SK-N-SH (cell line): ENCODE measurements around the gene C1QTNF8. TPM values are rescaled to one million over a fixed set of nuclear protein-coding genes. Genes with fewer than 3 reads are reported as not detected.

Experiments used
- CTCF ChIA-PET: fragments of 300-600, 350-600 bp; formaldehyde crosslinking; extraction: SDS; loops from one replicate; lab custom pipeline; 2021; lab: Yijun Ruan, JAX
- POLR2A ChIA-PET: fragments of 350-600 bp; sonication (Branson Sonifier 250); formaldehyde crosslinking; extraction: SDS; loops from one replicate; lab custom pipeline; 2020; ENCODE audit warnings: antibody characterized with exemption, inconsistent platforms; lab: Yijun Ruan, JAX
- DNase-seq: peaks from one replicate; pipeline ENCODE4 v3.0.0; 2012
- H2AFZ ChIP-seq: fragments of 200-600 bp; sonication (generic); 2 replicates; pipeline ENCODE4 v1.8.1; 2016; ENCODE audit warnings: antibody characterized with exemption, mild to moderate bottlenecking, low read depth
- H3F3A ChIP-seq: fragments of 200-600 bp; sonication (generic); replicated peaks from 2 replicates; pipeline ENCODE3; 2016; ENCODE audit warnings: antibody characterized with exemption, mild to moderate bottlenecking; ENCODE audit not compliant: insufficient read depth
- H3K27ac ChIP-seq, 2 experiments: fragments of 200-500 bp in 1 of 2; fragments of 200-600 bp in 1 of 2; sonication (Bioruptor generic) in 1 of 2; sonication (generic), shearing (Covaris generic) in 1 of 2; 2 replicates each; pipeline versions ENCODE4 v1.5.1 to v1.6.1; 2014 to 2016; ENCODE audit warnings: low read depth in 2 of 2, inconsistent platforms in 1 of 2, low read length in 1 of 2, mild to moderate bottlenecking in 1 of 2, mixed read lengths in 1 of 2
- H3K27me3 ChIP-seq: fragments of 200-600 bp; sonication (generic), shearing (Covaris generic); 2 replicates; pipeline ENCODE4 v1.6.1; 2016; ENCODE audit warnings: mixed run types; ENCODE audit not compliant: insufficient read depth
- H3K36me3 ChIP-seq, 2 experiments: fragments of 200-500 bp in 1 of 2; fragments of 200-600 bp in 1 of 2; sonication (Bioruptor generic) in 1 of 2; sonication (generic) in 1 of 2; replicated peaks in 1 of 2; 2 replicates each; pipeline versions ENCODE3 to v1.5.1; 2014 to 2016; ENCODE audit warnings: low read length in 1 of 2, mild to moderate bottlenecking in 1 of 2; ENCODE audit not compliant: insufficient read depth in 2 of 2, control insufficient read depth in 1 of 2
- H3K4me1 ChIP-seq, 2 experiments: fragments of 200-500 bp in 1 of 2; fragments of 200-600 bp in 1 of 2; sonication (Bioruptor generic) in 1 of 2; sonication (generic), shearing (Covaris generic) in 1 of 2; 2 replicates each; pipeline versions ENCODE4 v1.5.1 to v1.6.1; 2014 to 2016; ENCODE audit warnings: low read depth in 1 of 2, low read length in 1 of 2, mixed run types in 1 of 2; ENCODE audit not compliant: insufficient read depth in 2 of 2, control insufficient read depth in 1 of 2
- H3K4me2 ChIP-seq: fragments of 200-600 bp; sonication (generic), shearing (Covaris generic); 2 replicates; pipeline ENCODE4 v1.6.1; 2017; ENCODE audit warnings: mixed run types
- H3K4me3 ChIP-seq, 2 experiments: fragments of 200-500 bp in 1 of 2; fragments of 200-600 bp in 1 of 2; sonication (Bioruptor generic) in 1 of 2; sonication (generic), shearing (Covaris generic) in 1 of 2; 2 replicates each; pipeline versions ENCODE4 v1.5.1 to v1.8.1; 2014 to 2016; ENCODE audit warnings: low read depth in 2 of 2, inconsistent platforms in 1 of 2, low read length in 1 of 2, mild to moderate bottlenecking in 1 of 2, mixed read lengths in 1 of 2, moderate library complexity in 1 of 2
- H3K79me2 ChIP-seq: fragments of 200-600 bp; sonication (generic); 2 replicates; pipeline ENCODE4 v1.8.1; 2017; ENCODE audit warnings: mild to moderate bottlenecking; ENCODE audit not compliant: insufficient read depth
- H3K9ac ChIP-seq: fragments of 200-600 bp; sonication (generic); 2 replicates; pipeline ENCODE4 v1.6.1; 2017; ENCODE audit warnings: mixed run types
- H3K9me2 ChIP-seq: fragments of 200-600 bp; sonication (generic); 2 replicates; pipeline ENCODE4 v1.6.1; 2017; ENCODE audit warnings: mixed run types
- H3K9me3 ChIP-seq: fragments of 200-600 bp; sonication (generic); 2 replicates; pipeline ENCODE4 v1.6.1; 2017; ENCODE audit warnings: mixed run types, mild to moderate bottlenecking, moderate library complexity
- H4K20me1 ChIP-seq: fragments of 200-600 bp; sonication (generic); 2 replicates; pipeline ENCODE4 v1.6.1; 2017; ENCODE audit warnings: mild to moderate bottlenecking, mixed run types; ENCODE audit not compliant: insufficient read depth
- CHD2 ChIP-seq: fragments of 150-350 bp; IDR thresholded peaks from 2 replicates; pipeline ENCODE4 v1.6.1; 2018; ENCODE audit warnings: low read length; ENCODE audit not compliant: partially characterized antibody
- ELF1 ChIP-seq: IDR thresholded peaks from 2 replicates; pipeline ENCODE4 v1.4.0; 2012
- EP300 ChIP-seq, 2 experiments: IDR thresholded peaks; 2 replicates each; pipeline versions ENCODE4 v1.4.0 to v1.6.1; 2012; ENCODE audit warnings: borderline replicate concordance in 1 of 2, low read depth in 1 of 2, low read length in 1 of 2
- FOSL2 ChIP-seq: IDR thresholded peaks from 2 replicates; pipeline ENCODE4 v1.4.0; 2012; ENCODE audit warnings: low read depth, mild to moderate bottlenecking, moderate library complexity, borderline replicate concordance
- FOXM1 ChIP-seq: IDR thresholded peaks from 2 replicates; pipeline ENCODE4 v1.4.0; 2012; ENCODE audit warnings: low read depth, mild to moderate bottlenecking
- GABPA ChIP-seq: IDR thresholded peaks from 2 replicates; pipeline ENCODE4 v1.4.0; 2012; ENCODE audit warnings: low read depth, mild to moderate bottlenecking
- MEF2A ChIP-seq: IDR thresholded peaks from 2 replicates; pipeline ENCODE4 v1.4.0; 2012; ENCODE audit warnings: low read depth, borderline replicate concordance
- MXI1 ChIP-seq: IDR thresholded peaks from 2 replicates; pipeline ENCODE4 v1.6.1; 2012; ENCODE audit warnings: mild to moderate bottlenecking, low read depth, low read length, improper control_type of control experiment
- NRF1 ChIP-seq: IDR thresholded peaks from 2 replicates; pipeline ENCODE4 v1.6.1; 2012; ENCODE audit warnings: low read depth, mild to moderate bottlenecking, low read length
- RAD21 ChIP-seq: IDR thresholded peaks from 2 replicates; pipeline ENCODE4 v1.6.1; 2012; ENCODE audit warnings: mild to moderate bottlenecking, low read length
- RXRA ChIP-seq: IDR thresholded peaks from 2 replicates; pipeline ENCODE4 v1.4.0; 2012; ENCODE audit warnings: low read depth, mild to moderate bottlenecking, borderline replicate concordance
- SMC3 ChIP-seq: IDR thresholded peaks from 2 replicates; pipeline ENCODE4 v1.6.1; 2012; ENCODE audit warnings: low read depth, low read length, improper control_type of control experiment
- TAF1 ChIP-seq: IDR thresholded peaks from 2 replicates; pipeline ENCODE4 v1.6.1; 2012; ENCODE audit warnings: low read depth, mild to moderate bottlenecking, low read length, moderate library complexity, borderline replicate concordance
- ZBTB33 ChIP-seq: IDR thresholded peaks from 2 replicates; pipeline ENCODE4 v1.4.0; 2012; ENCODE audit warnings: low read depth, borderline replicate concordance
- WGBS: methylation state at CpG from one replicate; pipeline ENCODE4 v1.1.6; 2017; ENCODE audit warnings: low lambda C conversion rate; 5-methylcytosine and 5-hydroxymethylcytosine counted together
- polyA plus RNA-seq, 3 experiments: library from polyadenylated mRNA; depleted of rRNA; stranded (reverse); fragments of >200 nt; gene quantifications; 2 replicates each; pipeline ENCODE4 v1.2.3, GENCODE V29; 2012
- TF ChIP-seq, protein P1 (sequence below): IDR thresholded peaks from 2 replicates; pipeline ENCODE4; 2012
- TF ChIP-seq, protein P2 (sequence below): IDR thresholded peaks from 2 replicates; pipeline ENCODE4 v1.6.1; 2012; ENCODE audit warnings: mild to moderate bottlenecking, low read depth, low read length, moderate library complexity
- TF ChIP-seq, protein P3 (sequence below): fragments of 150-350 bp; IDR thresholded peaks from 2 replicates; pipeline ENCODE4 v1.6.1; 2017; ENCODE audit warnings: antibody characterized with exemption, low read length, low read depth, borderline replicate concordance
- TF ChIP-seq, protein P4 (sequence below): IDR thresholded peaks from 2 replicates; pipeline ENCODE4 v1.4.0; 2012; ENCODE audit warnings: low read depth, borderline replicate concordance

C1QTNF8 gene
- polyA plus RNA-seq, 1 of the 3 experiments (the other 2 are of a cell fraction), result not detected

DNA sequence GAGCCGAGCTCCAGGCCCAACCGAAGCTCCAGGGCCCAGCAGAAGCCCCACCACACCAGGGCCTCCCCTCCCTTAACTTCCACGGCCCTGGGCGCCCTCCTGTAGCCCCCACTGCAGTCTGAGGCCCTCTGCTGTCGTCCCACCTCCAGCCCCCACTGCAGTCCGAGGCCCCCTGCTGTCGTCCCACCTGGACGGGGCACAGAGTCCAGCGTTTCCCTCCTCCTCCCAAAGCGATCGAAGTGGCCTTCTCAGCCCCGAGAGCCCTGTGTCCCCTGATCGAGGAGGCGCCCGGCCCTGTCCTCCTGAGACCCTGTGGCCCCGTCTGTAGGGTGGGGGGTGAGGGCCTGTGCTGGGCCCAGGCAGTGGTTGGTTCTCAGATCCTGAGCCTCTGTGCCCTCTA, 31.1 kb upstream of the C1QTNF8 start:
- CTCF ChIA-PET, result interaction anchor here (0.8 kb wide), 1 partner anchor 19 kb away, joined by 3 read pairs; no protein-coding TSS in a partner anchor
- POLR2A ChIA-PET, result no interaction called here
- H4K20me1 ChIP-seq, result no peaks in the 10 kb centered on the region
- no peak overlapping the region for H3K9ac ChIP-seq
- no peaks in the 10 kb centered on the region for H3K36me3 ChIP-seq
- H3K27ac ChIP-seq, result no peak overlapping the region
- H3K9me2 ChIP-seq, result no peaks in the 10 kb centered on the region
- no peak overlapping the region for H3K4me2 ChIP-seq
- H3F3A ChIP-seq, result no peaks in the 10 kb centered on the region
- H3K9me3 ChIP-seq, result no peaks in the 10 kb centered on the region
- H3K79me2 ChIP-seq, result no peaks in the 10 kb centered on the region
- 15% methylated on average over 14 of the region's 16 CpGs for WGBS
- no peaks in the 10 kb centered on the region for H3K4me1 ChIP-seq
- DNase-seq, result no peak
- H2AFZ ChIP-seq, result no peak overlapping the region
- peaks cover 37% of the 10 kb centered on the region for H3K27me3 ChIP-seq
- TF ChIP-seq FOSL2 (no peak), RAD21 (no peak), ELF1 (no peak), SMC3 (no peak), MXI1 (no peak), EP300 (IDR thresholded peaks at IDR 0.05; ENCODE audit: borderline replicate concordance in 1 of 2, low read depth in 1 of 2, low read length in 1 of 2) (no peak), RXRA (no peak), GABPA (no peak), TAF1 (no peak), CHD2 (no peak), MEF2A (no peak), FOXM1 (no peak), NRF1 (no peak), ZBTB33 (no peak)
- TF ChIP-seq, protein P1, sequence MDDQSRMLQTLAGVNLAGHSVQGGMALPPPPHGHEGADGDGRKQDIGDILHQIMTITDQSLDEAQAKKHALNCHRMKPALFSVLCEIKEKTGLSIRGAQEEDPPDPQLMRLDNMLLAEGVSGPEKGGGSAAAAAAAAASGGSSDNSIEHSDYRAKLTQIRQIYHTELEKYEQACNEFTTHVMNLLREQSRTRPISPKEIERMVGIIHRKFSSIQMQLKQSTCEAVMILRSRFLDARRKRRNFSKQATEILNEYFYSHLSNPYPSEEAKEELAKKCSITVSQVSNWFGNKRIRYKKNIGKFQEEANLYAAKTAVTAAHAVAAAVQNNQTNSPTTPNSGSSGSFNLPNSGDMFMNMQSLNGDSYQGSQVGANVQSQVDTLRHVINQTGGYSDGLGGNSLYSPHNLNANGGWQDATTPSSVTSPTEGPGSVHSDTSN, result no peak
- TF ChIP-seq, protein P2, sequence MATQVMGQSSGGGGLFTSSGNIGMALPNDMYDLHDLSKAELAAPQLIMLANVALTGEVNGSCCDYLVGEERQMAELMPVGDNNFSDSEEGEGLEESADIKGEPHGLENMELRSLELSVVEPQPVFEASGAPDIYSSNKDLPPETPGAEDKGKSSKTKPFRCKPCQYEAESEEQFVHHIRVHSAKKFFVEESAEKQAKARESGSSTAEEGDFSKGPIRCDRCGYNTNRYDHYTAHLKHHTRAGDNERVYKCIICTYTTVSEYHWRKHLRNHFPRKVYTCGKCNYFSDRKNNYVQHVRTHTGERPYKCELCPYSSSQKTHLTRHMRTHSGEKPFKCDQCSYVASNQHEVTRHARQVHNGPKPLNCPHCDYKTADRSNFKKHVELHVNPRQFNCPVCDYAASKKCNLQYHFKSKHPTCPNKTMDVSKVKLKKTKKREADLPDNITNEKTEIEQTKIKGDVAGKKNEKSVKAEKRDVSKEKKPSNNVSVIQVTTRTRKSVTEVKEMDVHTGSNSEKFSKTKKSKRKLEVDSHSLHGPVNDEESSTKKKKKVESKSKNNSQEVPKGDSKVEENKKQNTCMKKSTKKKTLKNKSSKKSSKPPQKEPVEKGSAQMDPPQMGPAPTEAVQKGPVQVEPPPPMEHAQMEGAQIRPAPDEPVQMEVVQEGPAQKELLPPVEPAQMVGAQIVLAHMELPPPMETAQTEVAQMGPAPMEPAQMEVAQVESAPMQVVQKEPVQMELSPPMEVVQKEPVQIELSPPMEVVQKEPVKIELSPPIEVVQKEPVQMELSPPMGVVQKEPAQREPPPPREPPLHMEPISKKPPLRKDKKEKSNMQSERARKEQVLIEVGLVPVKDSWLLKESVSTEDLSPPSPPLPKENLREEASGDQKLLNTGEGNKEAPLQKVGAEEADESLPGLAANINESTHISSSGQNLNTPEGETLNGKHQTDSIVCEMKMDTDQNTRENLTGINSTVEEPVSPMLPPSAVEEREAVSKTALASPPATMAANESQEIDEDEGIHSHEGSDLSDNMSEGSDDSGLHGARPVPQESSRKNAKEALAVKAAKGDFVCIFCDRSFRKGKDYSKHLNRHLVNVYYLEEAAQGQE, result no peak
- TF ChIP-seq, protein P3, sequence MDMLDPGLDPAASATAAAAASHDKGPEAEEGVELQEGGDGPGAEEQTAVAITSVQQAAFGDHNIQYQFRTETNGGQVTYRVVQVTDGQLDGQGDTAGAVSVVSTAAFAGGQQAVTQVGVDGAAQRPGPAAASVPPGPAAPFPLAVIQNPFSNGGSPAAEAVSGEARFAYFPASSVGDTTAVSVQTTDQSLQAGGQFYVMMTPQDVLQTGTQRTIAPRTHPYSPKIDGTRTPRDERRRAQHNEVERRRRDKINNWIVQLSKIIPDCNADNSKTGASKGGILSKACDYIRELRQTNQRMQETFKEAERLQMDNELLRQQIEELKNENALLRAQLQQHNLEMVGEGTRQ, result no peak
- TF ChIP-seq, protein P4, sequence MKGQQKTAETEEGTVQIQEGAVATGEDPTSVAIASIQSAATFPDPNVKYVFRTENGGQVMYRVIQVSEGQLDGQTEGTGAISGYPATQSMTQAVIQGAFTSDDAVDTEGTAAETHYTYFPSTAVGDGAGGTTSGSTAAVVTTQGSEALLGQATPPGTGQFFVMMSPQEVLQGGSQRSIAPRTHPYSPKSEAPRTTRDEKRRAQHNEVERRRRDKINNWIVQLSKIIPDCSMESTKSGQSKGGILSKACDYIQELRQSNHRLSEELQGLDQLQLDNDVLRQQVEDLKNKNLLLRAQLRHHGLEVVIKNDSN, result no peak
- H3K4me3 ChIP-seq, result no peak overlapping the region
